Stomach (tissue), 9 donors: Measurements from ENCODE around the gene LOXL1. TPM values are rescaled to one million over a fixed set of nuclear protein-coding genes. Genes with fewer than 3 reads are reported as not detected.

Experiments
- DNase-seq, 2 donors: peaks; one replicate each; pipeline versions ENCODE4 v3.0.0 to v3.0.0-alpha.2; 2013 to 2019
- H3K27ac ChIP-seq, 5 donors: fragments of 200-600 bp in 4 of 5; sonication (generic) in 4 of 5; one replicate each; pipeline ENCODE4 v1.5.1; 2013 to 2019; ENCODE audit warnings: mild to moderate bottlenecking in 1 of 5, moderate library complexity in 1 of 5
- H3K27me3 ChIP-seq, 3 donors: fragments of 200-600 bp; sonication (generic); one replicate each; pipeline ENCODE4 v1.5.1; 2017 to 2019; ENCODE audit warnings: mixed run types in 1 of 3
- H3K36me3 ChIP-seq, 4 donors: fragments of 200-600 bp; sonication (generic); 1 replicate in 3 of 4; 2 replicates in 1 of 4; pipeline ENCODE4 v1.5.1; 2016 to 2019
- H3K4me1 ChIP-seq, 4 donors: fragments of 200-600 bp; sonication (generic); one replicate each; pipeline ENCODE4 v1.5.1; 2016 to 2019
- H3K4me3 ChIP-seq, 4 donors: fragments of 200-600 bp; sonication (generic) in 3 of 4; one replicate each; pipeline ENCODE4 v1.5.1; 2016 to 2019; ENCODE audit warnings: mild to moderate bottlenecking in 1 of 4
- H3K9me3 ChIP-seq, 4 donors: fragments of 200-600 bp; sonication (generic); one replicate each; pipeline ENCODE4 v1.5.1; 2016 to 2019
- EP300 ChIP-seq: sonication (generic); formaldehyde crosslinking; IDR thresholded peaks from one replicate; pipeline ENCODE4 v1.6.1; 2017; ENCODE audit warnings: antibody characterized with exemption
- POLR2A ChIP-seq, 4 donors: fragments of 450-650 bp; IDR thresholded peaks; one replicate each; pipeline ENCODE4 v1.6.1; 2016; ENCODE audit warnings: antibody characterized with exemption in 4 of 4, control low read depth in 2 of 4, mild to moderate bottlenecking in 1 of 4, moderate library complexity in 1 of 4
- POLR2AphosphoS5 ChIP-seq, 3 donors: sonication (generic); formaldehyde crosslinking; IDR thresholded peaks; one replicate each; pipeline ENCODE4 v1.6.1; 2016; ENCODE audit warnings: antibody characterized with exemption in 3 of 3
- WGBS, 5 donors: extraction: QIAGEN DNeasy Blood & Tissue Kit in 3 of 5; methylation state at CpG; one replicate each; pipeline versions ENCODE4 v1.1.5 to v1.1.7; 2013 to 2018; 5-methylcytosine and 5-hydroxymethylcytosine counted together
- intact Hi-C: fragments of 100-400 bp; cut with DNase I; formaldehyde crosslinking; loops from one replicate; pipeline ENCODE4 v1.15.1; 2023; ENCODE audit warnings: low total_unique reads
- polyA plus RNA-seq, 3 donors: library from polyadenylated mRNA; stranded (reverse); fragments of 200-250 nt; gene quantifications; one replicate each; pipeline ENCODE4 v1.2.3, GENCODE V29; 2013
- total RNA-seq, 5 donors: library from RNA; depleted of rRNA; stranded (reverse); fragments of >200 nt; gene quantifications; one replicate each; pipeline versions ENCODE4 v1.1.0 to v1.2.3, GENCODE V29; 2014 to 2016
- TF ChIP-seq, protein P1 (sequence below), 7 experiments: fragments of 450-650 bp in 4 of 7; fragments of 200-600 bp in 3 of 7; sonication (generic) in 3 of 7; IDR thresholded peaks; one replicate each; pipeline ENCODE4 v1.5.1; 2016 to 2019; ENCODE audit warnings: antibody characterized with exemption in 7 of 7, control low read depth in 2 of 7, mild to moderate bottlenecking in 1 of 7
- donor health status: healthy with polysubstance abuse.
- donor health status: Bipolar disorder and iron deficiency.
- donor health status: healthy.

Gene LOXL1
- total and polyA plus RNA-seq, 8 donors, result 5.2 to 48.4 (median 19.9) TPM

DNA sequence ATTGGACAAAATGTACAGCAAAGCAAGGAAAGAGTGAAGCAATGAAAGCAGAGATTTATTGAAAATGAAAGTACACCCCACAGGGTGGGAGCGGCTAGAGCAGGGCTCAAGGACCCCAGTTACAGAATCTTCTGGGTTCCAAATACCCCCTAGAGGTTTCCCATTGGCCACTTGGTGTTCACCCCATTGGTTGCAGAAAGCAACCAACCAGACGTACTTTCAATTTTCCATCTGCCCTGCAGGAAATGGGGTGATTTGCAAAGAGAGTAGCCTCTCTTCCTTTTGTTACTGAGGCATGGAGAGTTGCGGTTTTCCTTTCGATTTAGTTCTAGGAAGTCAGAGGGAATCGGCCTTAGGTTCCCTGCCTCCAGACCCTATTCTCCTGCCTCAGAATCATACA lies 70.7 kb downstream of the LOXL1 start:
- peak in 1 of 2 donors; percentile 58 for DNase-seq
- intact Hi-C loops, result no loop called here
- TF ChIP-seq, protein P1, sequence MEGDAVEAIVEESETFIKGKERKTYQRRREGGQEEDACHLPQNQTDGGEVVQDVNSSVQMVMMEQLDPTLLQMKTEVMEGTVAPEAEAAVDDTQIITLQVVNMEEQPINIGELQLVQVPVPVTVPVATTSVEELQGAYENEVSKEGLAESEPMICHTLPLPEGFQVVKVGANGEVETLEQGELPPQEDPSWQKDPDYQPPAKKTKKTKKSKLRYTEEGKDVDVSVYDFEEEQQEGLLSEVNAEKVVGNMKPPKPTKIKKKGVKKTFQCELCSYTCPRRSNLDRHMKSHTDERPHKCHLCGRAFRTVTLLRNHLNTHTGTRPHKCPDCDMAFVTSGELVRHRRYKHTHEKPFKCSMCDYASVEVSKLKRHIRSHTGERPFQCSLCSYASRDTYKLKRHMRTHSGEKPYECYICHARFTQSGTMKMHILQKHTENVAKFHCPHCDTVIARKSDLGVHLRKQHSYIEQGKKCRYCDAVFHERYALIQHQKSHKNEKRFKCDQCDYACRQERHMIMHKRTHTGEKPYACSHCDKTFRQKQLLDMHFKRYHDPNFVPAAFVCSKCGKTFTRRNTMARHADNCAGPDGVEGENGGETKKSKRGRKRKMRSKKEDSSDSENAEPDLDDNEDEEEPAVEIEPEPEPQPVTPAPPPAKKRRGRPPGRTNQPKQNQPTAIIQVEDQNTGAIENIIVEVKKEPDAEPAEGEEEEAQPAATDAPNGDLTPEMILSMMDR (IDR thresholded peaks at IDR 0.05), result no peak
- TF ChIP-seq POLR2AphosphoS5 (IDR thresholded peaks at IDR 0.05), result peak in 2 of 3 donors; percentile 27 to 28
- no peak for TF ChIP-seq EP300
- Histone ChIP-seq H3K4me3 (peak overlapping the region; percentile 63 to 89 (median 76)), H3K36me3 (peaks cover 10 to 36% (median 32%) of the 10 kb centered on the region in 4 donors), H3K9me3 (no peaks in the 10 kb centered on the region), H3K4me1 (peaks cover 44 to 89% (median 71%) of the 10 kb centered on the region in 4 donors), H3K27ac (peak overlapping the region in 4 of 5 donors; percentile 96), H3K27me3 (no peaks in the 10 kb centered on the region)
- WGBS, 5 donors, result 30 to 46% (median 42%) methylated on average over 5 of the region's 5 CpGs

DNA sequence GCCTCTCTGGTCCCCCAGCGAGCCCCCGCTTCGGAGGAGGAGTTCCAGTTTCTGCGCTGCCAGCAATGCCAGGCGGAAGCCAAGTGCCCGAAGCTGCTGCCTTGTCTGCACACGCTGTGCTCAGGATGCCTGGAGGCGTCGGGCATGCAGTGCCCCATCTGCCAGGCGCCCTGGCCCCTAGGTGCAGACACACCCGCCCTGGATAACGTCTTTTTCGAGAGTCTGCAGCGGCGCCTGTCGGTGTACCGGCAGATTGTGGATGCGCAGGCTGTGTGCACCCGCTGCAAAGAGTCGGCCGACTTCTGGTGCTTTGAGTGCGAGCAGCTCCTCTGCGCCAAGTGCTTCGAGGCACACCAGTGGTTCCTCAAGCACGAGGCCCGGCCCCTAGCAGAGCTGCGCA lies 71.7 kb downstream of the LOXL1 start:
- DNase-seq, result no peak
- intact Hi-C loops, result no loop called here
- peak overlapping the region in 2 of 4 donors; percentile 63 to 64 for H3K4me3 ChIP-seq
- TF ChIP-seq, protein P1 (IDR thresholded peaks at IDR 0.05), result no peak
- TF ChIP-seq POLR2A (IDR thresholded peaks at IDR 0.05), result no peak
- no peak for TF ChIP-seq POLR2AphosphoS5 (IDR thresholded peaks at IDR 0.05)
- no peak for TF ChIP-seq EP300
- H3K4me1 ChIP-seq, result peaks cover 38 to 82% (median 63%) of the 10 kb centered on the region in 4 donors
- WGBS, 5 donors, result 79 to 91% (median 89%) methylated on average over 19 to 27 of the region's 27 CpGs
- no peaks in the 10 kb centered on the region for H3K27me3 ChIP-seq
- H3K27ac ChIP-seq, result peak overlapping the region in 2 of 5 donors; percentile 96
- peaks cover 10 to 47% (median 38%) of the 10 kb centered on the region in 4 donors for H3K36me3 ChIP-seq
- H3K9me3 ChIP-seq, result no peaks in the 10 kb centered on the region

Other genes starting within 250 kb of the LOXL1 start
- gene CD276, start 242.1 kb upstream of the LOXL1 start, total RNA-seq, result 100 to 1,000 TPM in 1 of 5 donors, 10 to 100 TPM in 4; 24.4 to 185 (median 34.4) TPM
- gene CD276, start 242.1 kb upstream of the LOXL1 start, polyA plus RNA-seq, result 10 to 100 TPM; 10.4 to 33.9 (median 19.3) TPM
- gene INSYN1, start 173.1 kb upstream of the LOXL1 start, total RNA-seq, result 10 to 100 TPM in 2 of 5 donors, 1 to 10 TPM in 2, under 1 TPM in 1; 0.14 to 39.7 (median 9.3) TPM
- 10 to 100 TPM in 1 of 3 donors, 1 to 10 TPM in 2; 2.0 to 11.3 (median 5.6) TPM for gene INSYN1, start 173.1 kb upstream of the LOXL1 start, polyA plus RNA-seq
- not detected for gene TBC1D21, start 52.9 kb upstream of the LOXL1 start, total RNA-seq
- gene TBC1D21, start 52.9 kb upstream of the LOXL1 start, polyA plus RNA-seq, result not detected
- gene STOML1, start 65.8 kb downstream of the LOXL1 start, total RNA-seq, result 10 to 100 TPM in 2 of 5 donors, 1 to 10 TPM in 3; 5.3 to 26.4 (median 9.8) TPM
- 10 to 100 TPM in 1 of 3 donors, 1 to 10 TPM in 2; 8.0 to 13.3 (median 9.6) TPM for gene STOML1, start 65.8 kb downstream of the LOXL1 start, polyA plus RNA-seq
- 100 to 1,000 TPM in 2 of 5 donors, 10 to 100 TPM in 3; 27.7 to 170 (median 65.9) TPM for gene PML, start 68.3 kb downstream of the LOXL1 start, total RNA-seq
- 10 to 100 TPM; 16.0 to 25.8 (median 21.9) TPM for gene PML, start 68.3 kb downstream of the LOXL1 start, polyA plus RNA-seq
- gene GOLGA6A, start 156.1 kb downstream of the LOXL1 start, total RNA-seq, result 1 to 10 TPM in 1 of 5 donors, not detected in 4; 1.1 TPM
- gene GOLGA6A, start 156.1 kb downstream of the LOXL1 start, polyA plus RNA-seq, result not detected
- gene ISLR2, start 204.1 kb downstream of the LOXL1 start, total RNA-seq, result 1 to 10 TPM in 2 of 5 donors, under 1 TPM in 1, not detected in 2; 0.29 to 4.4 (median 1.0) TPM
- under 1 TPM in 2 of 3 donors, not detected in 1; 0.19 to 0.30 TPM for gene ISLR2, start 204.1 kb downstream of the LOXL1 start, polyA plus RNA-seq
- gene ISLR, start 247.2 kb downstream of the LOXL1 start, total RNA-seq, result 10 to 100 TPM in 4 of 5 donors, 1 to 10 TPM in 1; 8.4 to 44.6 (median 28.6) TPM
- 1 to 10 TPM; 3.5 to 9.0 (median 3.6) TPM for gene ISLR, start 247.2 kb downstream of the LOXL1 start, polyA plus RNA-seq